Rectal smooth muscle tissue (tissue), 1 donor: ENCODE measurements around the gene KLHDC8A.

Experiments
- H3K27ac ChIP-seq: one replicate; pipeline ENCODE4 v1.7.0; 2013; ENCODE audit warnings: low read depth, low read length, inconsistent platforms
- H3K27me3 ChIP-seq: one replicate; pipeline ENCODE4 v1.7.0; 2013; ENCODE audit warnings: low read length; ENCODE audit not compliant: control insufficient read depth, insufficient read depth
- H3K36me3 ChIP-seq: one replicate; pipeline ENCODE4 v1.7.0; 2013; ENCODE audit warnings: low read length; ENCODE audit not compliant: control insufficient read depth, insufficient read depth
- H3K4me1 ChIP-seq: one replicate; pipeline ENCODE4 v1.7.0; 2013; ENCODE audit warnings: low read length; ENCODE audit not compliant: control insufficient read depth, insufficient read depth
- H3K4me3 ChIP-seq: one replicate; pipeline ENCODE4 v1.7.0; 2013; ENCODE audit warnings: low read length
- H3K9ac ChIP-seq: one replicate; pipeline ENCODE4 v1.7.0; 2013; ENCODE audit warnings: low read length

KLHDC8A gene

DNA sequence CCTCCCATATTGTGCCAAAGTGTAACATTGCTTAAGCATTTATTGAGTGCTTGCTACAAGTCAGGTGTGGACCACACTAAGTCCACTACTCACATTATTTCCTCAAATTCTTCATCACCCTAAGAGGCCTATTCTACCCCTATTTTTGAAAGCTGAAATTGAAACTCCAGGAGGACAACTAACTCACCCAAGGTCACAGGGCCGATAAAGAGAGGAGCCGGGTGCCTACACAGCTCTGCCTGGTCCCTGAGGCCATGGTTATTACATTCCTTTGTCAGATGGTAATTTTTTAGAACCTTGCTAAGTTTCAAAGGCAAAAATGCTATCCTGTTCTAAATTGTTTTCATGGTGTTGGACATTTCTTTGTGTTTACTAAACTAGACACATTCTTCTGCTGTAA is 24.2 kb upstream of the KLHDC8A start:
- Histone ChIP-seq H3K4me1 (no peaks in the 10 kb centered on the region), H3K27me3 (no peaks in the 10 kb centered on the region), H3K36me3 (no peaks in the 10 kb centered on the region), H3K4me3 (no peak overlapping the region), H3K9ac (no peak overlapping the region), H3K27ac (no peak overlapping the region)

DNA sequence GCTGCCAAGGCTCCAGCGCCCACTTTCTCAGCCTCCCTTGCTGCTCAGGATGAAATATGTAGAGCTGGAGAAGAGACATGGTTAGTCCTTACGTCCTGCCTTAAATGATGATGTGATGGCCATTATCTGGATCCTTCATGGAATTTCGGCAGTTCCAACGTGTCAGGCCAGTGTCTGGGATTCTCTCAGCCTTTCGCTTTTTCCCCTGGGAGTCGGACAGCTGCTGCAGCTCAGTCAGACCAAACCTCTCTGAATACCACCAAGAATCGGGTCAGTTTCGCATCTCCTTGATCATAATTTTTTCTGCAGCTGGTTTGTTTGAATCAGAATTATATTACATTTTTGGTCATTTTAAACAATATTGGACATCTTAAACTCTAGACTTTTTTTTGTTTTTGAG is 22.3 kb upstream of the KLHDC8A start:
- no peak overlapping the region for H3K9ac ChIP-seq
- H3K4me3 ChIP-seq, result no peak overlapping the region
- H3K27ac ChIP-seq, result no peak overlapping the region
- no peaks in the 10 kb centered on the region for H3K4me1 ChIP-seq
- peaks cover 2% of the 10 kb centered on the region for H3K27me3 ChIP-seq
- H3K36me3 ChIP-seq, result no peaks in the 10 kb centered on the region

DNA sequence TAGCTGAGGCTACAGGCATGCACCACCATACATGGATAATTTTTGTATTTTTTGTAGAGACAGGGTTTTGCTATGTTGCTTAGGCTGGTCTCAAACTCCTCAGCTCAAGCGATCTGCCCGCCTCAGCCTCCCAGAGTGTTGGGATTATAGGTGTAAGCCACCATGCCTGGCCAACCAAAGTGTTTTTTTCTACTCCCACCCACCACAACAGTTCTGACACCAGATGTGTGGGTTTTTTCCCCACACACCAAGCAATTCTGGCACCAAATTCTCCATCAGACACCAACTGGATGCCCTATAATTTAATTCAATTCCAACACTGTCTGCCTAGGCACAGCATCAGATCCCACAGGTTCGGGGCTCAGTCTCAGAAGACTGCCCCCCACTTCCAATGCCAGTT is 20.6 kb upstream of the KLHDC8A start:
- Histone ChIP-seq H3K4me1 (no peaks in the 10 kb centered on the region), H3K27ac (no peak overlapping the region), H3K9ac (no peak overlapping the region), H3K4me3 (no peak overlapping the region), H3K36me3 (no peaks in the 10 kb centered on the region), H3K27me3 (peaks cover 2% of the 10 kb centered on the region)

DNA sequence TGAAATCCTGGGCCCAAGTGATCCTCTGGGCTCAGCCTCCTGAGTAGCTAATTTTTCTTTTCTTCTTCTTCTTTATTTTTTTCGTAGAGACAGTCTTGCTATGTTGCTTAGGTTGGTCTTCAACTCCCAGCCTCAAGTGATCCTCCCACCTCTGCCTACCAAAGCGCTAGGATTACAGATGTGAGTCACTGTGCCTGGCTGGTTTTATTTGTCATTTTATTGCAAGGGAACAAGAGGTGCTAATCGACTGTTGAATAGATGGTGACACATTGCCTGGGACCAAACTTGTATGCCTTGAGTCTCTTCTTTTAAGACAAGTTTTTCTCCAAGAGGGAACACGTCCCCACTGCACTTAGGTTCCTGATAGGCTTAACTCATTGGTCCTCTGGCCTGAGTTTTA is 20.0 kb upstream of the KLHDC8A start:
- Histone ChIP-seq H3K27me3 (peaks cover 2% of the 10 kb centered on the region), H3K9ac (no peak overlapping the region), H3K4me1 (no peaks in the 10 kb centered on the region), H3K36me3 (no peaks in the 10 kb centered on the region), H3K4me3 (no peak overlapping the region), H3K27ac (no peak overlapping the region)

DNA sequence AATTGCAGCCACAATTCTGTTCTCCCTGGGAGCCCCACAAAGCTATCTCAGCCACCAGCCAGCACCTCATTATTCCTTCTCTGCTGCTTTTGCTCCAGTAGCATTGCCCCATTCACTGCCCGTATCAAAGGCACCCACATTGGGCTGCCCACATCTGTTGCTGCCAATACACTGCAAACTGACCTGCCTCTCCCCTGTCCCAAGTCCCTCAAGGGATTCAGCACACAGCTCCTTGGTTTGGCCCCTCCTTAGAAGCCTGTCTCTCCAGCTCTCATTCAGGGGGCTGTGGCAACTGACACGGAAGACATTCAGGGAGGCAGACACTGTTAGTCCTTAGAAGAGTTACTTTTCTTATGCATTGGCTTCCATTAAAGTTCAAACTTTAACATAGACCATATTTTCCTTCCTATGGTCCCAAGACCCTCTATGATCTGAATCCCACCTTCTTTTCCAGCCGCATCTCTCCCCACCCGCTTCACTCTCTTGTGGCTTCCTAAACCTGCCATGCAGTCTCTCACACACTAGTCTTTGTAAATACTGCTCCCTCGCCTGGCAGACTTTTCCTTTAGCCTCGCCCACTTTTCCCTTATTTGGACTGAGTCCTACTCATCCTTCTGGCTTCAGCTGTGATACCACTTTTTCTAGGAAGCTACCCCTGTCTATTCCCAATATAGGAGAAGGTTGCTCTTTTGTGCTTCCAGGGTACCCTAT is 19.3 kb upstream of the KLHDC8A start:
- no peak overlapping the region for H3K27ac ChIP-seq
- peaks cover 2% of the 10 kb centered on the region for H3K27me3 ChIP-seq
- no peak overlapping the region for H3K4me3 ChIP-seq
- H3K36me3 ChIP-seq, result no peaks in the 10 kb centered on the region
- H3K9ac ChIP-seq, result no peak overlapping the region
- H3K4me1 ChIP-seq, result no peaks in the 10 kb centered on the region

DNA sequence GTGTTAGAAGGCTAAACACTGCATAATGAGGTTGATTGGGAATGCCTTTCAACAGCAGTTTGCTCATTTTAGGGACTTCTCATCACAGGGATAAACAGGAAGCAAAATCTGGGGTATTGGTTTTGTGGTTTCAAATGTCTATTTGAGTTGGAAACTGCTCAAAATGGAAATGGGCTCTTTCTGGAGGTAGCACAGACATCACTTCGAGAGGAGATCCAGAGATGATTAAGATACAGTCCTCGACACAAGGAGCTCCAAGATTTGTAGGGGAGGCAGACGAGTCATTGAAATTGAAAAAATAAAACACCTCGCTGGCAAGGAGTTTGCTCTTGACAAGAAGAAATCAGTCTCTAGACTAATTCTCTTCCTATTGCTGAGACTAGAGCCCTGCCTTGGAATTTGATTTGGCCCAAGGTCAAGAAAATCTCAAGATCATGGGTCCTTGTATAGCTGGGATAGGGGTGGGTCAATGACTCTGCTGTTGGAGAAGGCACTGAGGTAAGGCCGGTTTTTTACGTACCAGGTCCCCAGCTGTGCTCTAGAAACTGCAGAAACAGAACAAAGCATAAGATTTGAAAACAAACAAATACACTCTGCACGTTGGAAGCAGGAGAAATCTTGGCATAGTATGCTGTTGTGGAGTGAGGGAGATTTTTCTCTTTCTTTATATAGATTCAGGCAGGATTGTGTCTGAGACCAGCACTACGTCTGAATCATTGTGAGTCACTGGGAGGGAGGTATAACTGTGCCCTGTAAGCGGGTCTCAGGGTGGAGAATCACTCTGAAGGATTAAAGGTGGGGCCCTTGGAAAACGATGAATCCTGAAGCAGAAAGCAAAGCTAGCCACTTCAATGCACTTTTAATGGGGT is 17.7 kb upstream of the KLHDC8A start:
- H3K9ac ChIP-seq, result no peak overlapping the region
- peaks cover 2% of the 10 kb centered on the region for H3K27me3 ChIP-seq
- H3K4me3 ChIP-seq, result no peak overlapping the region
- no peaks in the 10 kb centered on the region for H3K36me3 ChIP-seq
- no peak overlapping the region for H3K27ac ChIP-seq
- no peaks in the 10 kb centered on the region for H3K4me1 ChIP-seq

DNA sequence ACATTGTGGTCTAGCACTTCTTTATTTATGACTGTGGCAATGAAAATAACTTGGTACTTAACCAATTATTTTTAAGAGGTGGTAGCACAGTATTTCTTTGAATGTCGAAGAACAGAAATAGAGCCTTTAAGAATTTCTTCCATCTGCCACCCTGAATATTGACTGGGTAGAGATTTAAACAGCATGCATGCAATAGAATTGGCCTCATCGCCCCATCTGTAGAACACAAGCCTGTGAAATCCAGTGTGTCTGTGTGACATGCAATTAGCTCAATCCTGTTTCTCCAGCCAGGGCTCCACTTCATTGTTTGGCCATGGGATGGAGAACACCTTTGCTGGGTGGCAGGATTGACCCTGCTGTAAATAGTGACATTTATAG is 17.1 kb upstream of the KLHDC8A start:
- H3K9ac ChIP-seq, result no peak overlapping the region
- no peaks in the 10 kb centered on the region for H3K4me1 ChIP-seq
- no peak overlapping the region for H3K4me3 ChIP-seq
- H3K36me3 ChIP-seq, result no peaks in the 10 kb centered on the region
- H3K27ac ChIP-seq, result no peak overlapping the region
- peaks cover 2% of the 10 kb centered on the region for H3K27me3 ChIP-seq

DNA sequence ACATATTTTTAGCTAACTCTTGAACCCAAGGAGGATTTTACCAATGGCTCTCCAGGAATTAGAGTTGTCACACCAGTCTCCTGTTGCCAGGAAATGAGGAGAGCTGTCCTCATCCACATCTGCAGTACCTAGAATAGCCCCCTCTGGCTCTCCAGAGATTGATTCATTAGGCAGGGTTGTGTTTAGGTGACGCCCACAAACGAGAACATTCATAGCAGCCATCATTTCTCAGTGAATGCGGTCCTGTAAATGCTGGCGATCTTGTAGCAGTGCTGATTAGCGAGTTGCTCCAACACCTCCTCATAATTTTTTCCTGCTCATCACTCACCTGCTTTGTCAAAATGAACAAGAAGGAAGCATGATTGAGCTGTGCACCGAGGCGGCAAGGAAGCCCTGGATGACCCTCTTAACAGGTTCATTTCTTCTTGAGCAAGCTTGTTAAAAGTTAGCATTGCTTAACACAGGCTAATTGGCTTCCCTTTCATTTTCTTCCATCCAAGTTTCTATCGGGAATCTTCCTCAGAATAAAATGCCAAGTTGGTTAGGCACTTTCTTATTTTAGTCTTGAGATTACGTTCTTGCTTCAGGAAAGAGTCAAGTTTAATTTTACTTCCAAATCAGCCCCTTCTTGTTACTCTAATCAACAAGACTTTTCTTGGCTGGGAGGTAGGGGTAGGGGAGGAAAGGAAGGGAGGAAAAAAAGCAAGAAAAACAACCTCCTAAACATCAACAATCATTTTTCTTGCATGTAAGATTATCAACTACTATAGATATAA is 16.5 kb upstream of the KLHDC8A start:
- Histone ChIP-seq H3K27ac (no peak overlapping the region), H3K4me1 (no peaks in the 10 kb centered on the region)

DNA sequence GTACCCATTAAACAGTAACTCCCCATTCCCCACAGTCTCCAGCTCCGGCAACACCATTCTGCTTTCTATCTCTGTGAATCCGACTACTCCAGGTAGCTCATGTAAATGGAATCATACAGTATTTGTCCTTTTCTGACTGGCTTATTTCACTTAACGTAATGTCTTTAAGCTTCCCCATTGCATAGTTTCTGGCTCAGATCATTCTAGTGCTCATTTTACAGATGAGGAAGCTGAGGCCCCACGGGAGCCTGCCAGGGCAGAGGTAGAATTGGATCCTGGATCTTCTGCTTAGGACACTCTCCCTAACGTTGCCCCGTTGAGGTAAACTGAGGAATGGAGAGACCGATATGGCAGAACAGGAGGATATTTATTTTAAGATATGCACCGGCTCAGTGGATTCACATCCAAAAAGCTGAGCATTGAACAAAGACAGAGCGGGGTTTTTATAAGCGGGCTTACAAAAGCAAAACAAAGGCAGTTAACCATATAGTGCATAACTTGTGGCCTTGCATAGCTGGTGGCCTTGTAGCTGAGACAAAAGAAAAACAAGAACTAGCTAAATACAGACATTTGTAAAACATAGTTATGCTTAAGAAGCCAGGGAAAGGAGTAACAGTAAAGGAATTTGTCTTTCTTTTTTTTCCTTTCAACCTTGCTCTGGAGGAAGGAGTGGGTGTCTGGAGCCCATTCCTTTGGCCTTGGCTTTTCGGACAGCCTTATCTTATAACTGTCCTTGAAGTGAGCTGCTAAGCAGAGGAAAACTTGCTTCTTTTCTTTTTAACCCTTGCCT is 15.3 kb upstream of the KLHDC8A start:
- H3K36me3 ChIP-seq, result no peaks in the 10 kb centered on the region
- H3K4me1 ChIP-seq, result no peaks in the 10 kb centered on the region
- H3K27me3 ChIP-seq, result peaks cover 2% of the 10 kb centered on the region
- no peak overlapping the region for H3K27ac ChIP-seq
- H3K4me3 ChIP-seq, result no peak overlapping the region
- H3K9ac ChIP-seq, result no peak overlapping the region

More for the DNA sequence above, 16.5 kb upstream of the KLHDC8A start:
- Histone ChIP-seq H3K9ac (no peak overlapping the region), H3K36me3 (no peaks in the 10 kb centered on the region), H3K4me3 (no peak overlapping the region), H3K27me3 (peaks cover 2% of the 10 kb centered on the region)

DNA sequence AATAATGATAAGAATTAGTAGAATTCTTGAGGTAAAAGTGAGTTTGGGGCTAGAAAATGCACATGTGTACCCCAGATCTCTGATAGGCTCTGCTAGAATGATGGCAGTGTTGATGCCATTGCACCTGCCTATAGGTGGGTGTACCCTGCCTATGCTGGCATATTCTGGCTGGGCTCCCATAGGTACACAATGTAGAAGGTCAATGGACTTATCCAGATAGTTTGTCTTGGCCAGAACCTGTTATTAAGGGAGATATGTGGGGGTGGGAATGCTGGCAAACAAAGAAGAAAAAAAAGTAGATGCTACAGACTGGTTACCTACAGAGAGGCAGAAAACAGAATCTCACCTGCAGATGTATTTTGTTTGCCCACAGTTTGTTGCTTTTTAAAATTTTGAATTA is 14.1 kb upstream of the KLHDC8A start:
- H3K9ac ChIP-seq, result no peak overlapping the region
- H3K4me3 ChIP-seq, result no peak overlapping the region
- peaks cover 2% of the 10 kb centered on the region for H3K27me3 ChIP-seq
- H3K36me3 ChIP-seq, result no peaks in the 10 kb centered on the region
- H3K4me1 ChIP-seq, result no peaks in the 10 kb centered on the region
- no peak overlapping the region for H3K27ac ChIP-seq

DNA sequence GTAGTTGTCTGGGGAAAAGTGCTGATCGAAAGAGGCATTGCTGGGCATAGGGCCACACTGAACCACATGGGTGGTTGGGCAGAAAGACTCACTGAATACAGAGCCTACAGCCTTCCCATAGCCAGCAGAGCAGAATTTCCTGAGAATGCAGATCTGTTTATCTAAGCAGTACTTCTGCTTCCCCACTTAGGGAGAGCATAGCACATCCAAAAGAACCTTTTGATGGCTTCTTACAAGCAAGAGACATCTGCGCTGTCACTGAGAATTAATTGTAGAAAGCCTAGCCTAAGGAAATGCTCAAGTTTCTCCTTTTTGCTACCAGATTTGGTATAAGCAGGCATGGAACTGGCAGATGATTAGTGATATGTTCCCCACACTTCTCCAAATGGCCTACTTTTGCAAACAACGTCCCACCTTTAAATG is 13.0 kb upstream of the KLHDC8A start:
- Histone ChIP-seq H3K4me1 (no peaks in the 10 kb centered on the region), H3K36me3 (no peaks in the 10 kb centered on the region), H3K27me3 (peaks cover 2% of the 10 kb centered on the region), H3K9ac (no peak overlapping the region), H3K27ac (no peak overlapping the region), H3K4me3 (no peak overlapping the region)

DNA sequence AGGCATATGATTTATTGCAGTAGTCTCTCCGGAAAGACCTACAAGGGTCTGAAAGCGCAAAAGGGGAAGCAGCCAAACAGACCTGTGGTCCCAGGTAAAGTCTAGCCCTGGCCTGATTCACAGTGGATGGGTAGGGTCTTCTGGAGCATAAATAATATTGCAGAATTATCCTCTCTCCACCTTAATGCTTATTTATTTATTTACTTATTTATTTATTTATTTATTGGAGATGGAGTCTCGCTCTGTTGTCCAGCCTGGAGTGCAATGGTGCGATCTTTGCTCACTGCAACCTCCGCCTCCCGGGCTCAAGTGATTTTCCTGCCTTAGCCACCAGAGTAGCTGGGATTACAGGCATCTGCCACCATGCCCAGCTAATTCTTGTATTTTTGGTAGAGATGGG is 11.8 kb upstream of the KLHDC8A start:
- no peak overlapping the region for H3K9ac ChIP-seq
- no peaks in the 10 kb centered on the region for H3K4me1 ChIP-seq
- H3K4me3 ChIP-seq, result no peak overlapping the region
- H3K27ac ChIP-seq, result no peak overlapping the region
- H3K36me3 ChIP-seq, result no peaks in the 10 kb centered on the region
- no peaks in the 10 kb centered on the region for H3K27me3 ChIP-seq
